H1 (cell line): ENCODE measurements around the gene ZMYM2. TPM values are rescaled to one million over a fixed set of nuclear protein-coding genes. Genes with fewer than 3 reads are reported as not detected.

ENCODE experiments used
- CTCF ChIA-PET: fragments of 300-600 bp; sonication (Branson Sonifier 250); formaldehyde crosslinking; loops from one replicate; lab custom pipeline; 2021; ENCODE audit not compliant: partially characterized antibody; lab: Charles Lee
- POLR2A ChIA-PET: fragments of 300-600 bp; sonication (Branson Sonifier 250); formaldehyde crosslinking; loops from one replicate; lab custom pipeline; 2021; ENCODE audit warnings: inconsistent platforms; ENCODE audit not compliant: partially characterized antibody; lab: Charles Lee
- DNase-seq, 2 experiments: peaks; one replicate each; pipeline versions ENCODE4 v3.0.0 to v3.0.0-alpha.2; 2010 to 2022; ENCODE audit warnings: low spot score in 2 of 2, low read depth in 1 of 2, mixed read lengths in 1 of 2
- FAIRE-seq: peaks from 2 replicates; lab custom pipeline; 2011; peaks lifted over from hg19 to GRCh38; lab: Jason Lieb, UNC
- H2AFZ ChIP-seq: 2 replicates; pipeline ENCODE4 v1.8.1; 2012; ENCODE audit warnings: low read length, inconsistent platforms
- H2AK5ac ChIP-seq: 2 replicates; pipeline ENCODE4 v1.6.1; 2013; ENCODE audit warnings: low read depth, low read length
- H2BK120ac ChIP-seq: replicated peaks from 2 replicates; pipeline ENCODE3; 2013; ENCODE audit warnings: low read depth, low read length, inconsistent platforms
- H2BK12ac ChIP-seq: 2 replicates; pipeline ENCODE4 v1.6.1; 2013; ENCODE audit warnings: low read depth, low read length
- H2BK15ac ChIP-seq: 2 replicates; pipeline ENCODE4 v1.6.1; 2013; ENCODE audit warnings: low read length
- H2BK20ac ChIP-seq: 2 replicates; pipeline ENCODE4 v1.6.1; 2013; ENCODE audit warnings: low read length
- H2BK5ac ChIP-seq: 2 replicates; pipeline ENCODE4 v1.6.1; 2013; ENCODE audit warnings: low read depth, low read length
- H3K14ac ChIP-seq: 2 replicates; pipeline ENCODE4 v1.6.1; 2013; ENCODE audit warnings: inconsistent platforms; ENCODE audit not compliant: insufficient read length
- H3K18ac ChIP-seq: 2 replicates; pipeline ENCODE4 v1.6.1; 2013; ENCODE audit warnings: low read length; ENCODE audit errors: extremely low read depth
- H3K23ac ChIP-seq: 2 replicates; pipeline ENCODE4 v1.6.1; 2013; ENCODE audit warnings: inconsistent platforms; ENCODE audit not compliant: insufficient read length
- H3K23me2 ChIP-seq: 2 replicates; pipeline ENCODE4 v1.6.1; 2013; ENCODE audit warnings: low read depth, low read length
- H3K27ac ChIP-seq: 2 replicates; pipeline ENCODE4 v1.6.1; 2011; ENCODE audit warnings: low read depth, low read length, inconsistent platforms
- H3K27me3 ChIP-seq, 4 experiments: replicated peaks in 1 of 4; 1 replicate in 1 of 4; 2 replicates in 3 of 4; pipeline versions ENCODE4 v1.6.1 to v1.8.1; 2011 to 2013; ENCODE audit warnings: low read length in 3 of 4, mild to moderate bottlenecking in 3 of 4, inconsistent platforms in 2 of 4, mixed read lengths in 2 of 4, moderate library complexity in 1 of 4; ENCODE audit not compliant: control insufficient read depth in 3 of 4, insufficient read depth in 3 of 4; ENCODE audit errors: extremely low read depth in 1 of 4
- H3K36me3 ChIP-seq, 4 experiments: 2 replicates each; pipeline versions ENCODE4 v1.6.1 to v1.8.1; 2011 to 2013; ENCODE audit warnings: mild to moderate bottlenecking in 4 of 4, low read length in 3 of 4, moderate library complexity in 2 of 4, control low read depth in 1 of 4, inconsistent platforms in 1 of 4; ENCODE audit not compliant: insufficient read depth in 4 of 4, control insufficient read depth in 2 of 4
- H3K4ac ChIP-seq: replicated peaks from 2 replicates; pipeline ENCODE3; 2013; ENCODE audit warnings: low read length, low read depth, mixed read lengths, inconsistent platforms; ENCODE audit not compliant: insufficient read length
- H3K4me1 ChIP-seq, 4 experiments: replicated peaks in 1 of 4; 1 replicate in 1 of 4; 2 replicates in 3 of 4; pipeline versions ENCODE4 v1.6.1 to v1.8.1; 2011 to 2013; ENCODE audit warnings: low read length in 3 of 4, inconsistent platforms in 2 of 4, mixed read lengths in 1 of 4; ENCODE audit not compliant: insufficient read depth in 4 of 4, control insufficient read depth in 3 of 4
- H3K4me2 ChIP-seq, 2 experiments: 2 replicates each; pipeline versions ENCODE4 v1.6.1 to v1.8.1; 2011 to 2013; ENCODE audit warnings: low read depth in 2 of 2, low read length in 2 of 2, control low read depth in 1 of 2, inconsistent platforms in 1 of 2, mild to moderate bottlenecking in 1 of 2; ENCODE audit not compliant: insufficient read depth in 1 of 2
- H3K4me3 ChIP-seq, 4 experiments: fragments of 200-600, 300-600 bp in 1 of 4; sonication (generic), shearing (Covaris generic), sonication (Bioruptor Twin) in 1 of 4; 2 replicates each; pipeline versions ENCODE4 v1.5.1 to v1.8.1; 2011 to 2016; ENCODE audit warnings: low read length in 4 of 4, low read depth in 3 of 4, control low read depth in 2 of 4, inconsistent platforms in 2 of 4, mild to moderate bottlenecking in 2 of 4, mixed read lengths in 1 of 4, moderate library complexity in 1 of 4; ENCODE audit not compliant: insufficient read depth in 2 of 4; ENCODE audit errors: extremely low read depth in 1 of 4
- H3K56ac ChIP-seq: replicated peaks from 2 replicates; pipeline ENCODE3; 2013; ENCODE audit warnings: low read depth, mild to moderate bottlenecking, mixed read lengths, low read length, inconsistent platforms; ENCODE audit not compliant: insufficient read length
- H3K79me1 ChIP-seq: 2 replicates; pipeline ENCODE4 v1.6.1; 2013; ENCODE audit warnings: low read depth, low read length, control low read depth
- H3K79me2 ChIP-seq, 2 experiments: 2 replicates each; pipeline versions ENCODE4 v1.6.1 to v1.8.1; 2012 to 2013; ENCODE audit warnings: low read length in 2 of 2, mild to moderate bottlenecking in 2 of 2, inconsistent platforms in 1 of 2; ENCODE audit not compliant: insufficient read depth in 2 of 2, control insufficient read depth in 1 of 2
- H3K9ac ChIP-seq, 4 experiments: replicated peaks in 1 of 4; 1 replicate in 1 of 4; 2 replicates in 3 of 4; pipeline versions ENCODE4 v1.6.1 to v1.8.1; 2011 to 2013; ENCODE audit warnings: low read depth in 3 of 4, low read length in 3 of 4, control low read depth in 2 of 4, mild to moderate bottlenecking in 2 of 4, moderate library complexity in 2 of 4, inconsistent platforms in 1 of 4; ENCODE audit errors: extremely low read depth in 1 of 4
- H3K9me3 ChIP-seq, 2 experiments: 2 replicates each; pipeline versions ENCODE4 v1.6.1 to v1.8.1; 2012 to 2013; ENCODE audit warnings: mild to moderate bottlenecking in 2 of 2, moderate library complexity in 2 of 2, control low read depth in 1 of 2, inconsistent platforms in 1 of 2, low read depth in 1 of 2, low read length in 1 of 2, mixed read lengths in 1 of 2; ENCODE audit not compliant: insufficient read depth in 2 of 2
- H4K20me1 ChIP-seq, 2 experiments: replicated peaks in 1 of 2; 2 replicates each; pipeline versions ENCODE3 to v1.8.1; 2011 to 2013; ENCODE audit warnings: inconsistent platforms in 2 of 2, low read length in 2 of 2, mild to moderate bottlenecking in 1 of 2; ENCODE audit not compliant: insufficient read depth in 2 of 2, control insufficient read depth in 1 of 2
- H4K5ac ChIP-seq: 2 replicates; pipeline ENCODE4 v1.6.1; 2013; ENCODE audit warnings: low read length, low read depth, mixed read lengths, inconsistent platforms; ENCODE audit not compliant: insufficient read length
- H4K8ac ChIP-seq: 2 replicates; pipeline ENCODE4 v1.8.0; 2013; ENCODE audit warnings: mild to moderate bottlenecking, moderate library complexity, low read length, inconsistent platforms; ENCODE audit not compliant: insufficient read depth; ENCODE audit errors: extremely low read depth
- H4K91ac ChIP-seq: replicated peaks from 2 replicates; pipeline ENCODE3; 2013; ENCODE audit warnings: low read length, mixed read lengths, inconsistent platforms; ENCODE audit not compliant: insufficient read length
- BACH1 ChIP-seq: IDR thresholded peaks from 2 replicates; pipeline ENCODE4 v1.6.1; 2012; ENCODE audit warnings: low read length, improper control_type of control experiment
- CTBP2 ChIP-seq: IDR thresholded peaks from 2 replicates; pipeline ENCODE4 v1.7.0; 2011; ENCODE audit warnings: borderline replicate concordance, mild to moderate bottlenecking, moderate library complexity, mixed read lengths, low read length; ENCODE audit not compliant: insufficient read depth, insufficient read length
- KDM1A ChIP-seq: fragments of 200-600, 300-600 bp; sonication (generic); IDR thresholded peaks from 2 replicates; pipeline ENCODE4 v1.7.1; 2016; ENCODE audit warnings: mild to moderate bottlenecking, low read length, borderline replicate concordance
- KDM4A ChIP-seq: IDR thresholded peaks from one replicate; pipeline ENCODE4 v1.7.1; 2012; ENCODE audit warnings: low read depth, mild to moderate bottlenecking, moderate library complexity, low read length, inconsistent platforms; ENCODE audit not compliant: severe bottlenecking
- POU5F1 ChIP-seq: IDR thresholded peaks from 2 replicates; pipeline ENCODE4 v1.6.1; 2011; ENCODE audit warnings: low read depth, mild to moderate bottlenecking, low read length, moderate library complexity
- RFX5 ChIP-seq: IDR thresholded peaks from 2 replicates; pipeline ENCODE4 v1.6.1; 2011; ENCODE audit warnings: low read depth, low read length, improper control_type of control experiment, borderline replicate concordance
- SAP30 ChIP-seq: fragments of 300-600 bp; sonication (generic); IDR thresholded peaks from 2 replicates; pipeline ENCODE4 v1.7.1; 2012; ENCODE audit warnings: low read length, moderate library complexity, mild to moderate bottlenecking, inconsistent platforms; ENCODE audit not compliant: insufficient read depth, insufficient replicate concordance
- SP4 ChIP-seq: IDR thresholded peaks from 2 replicates; pipeline ENCODE4 v1.6.1; 2012; ENCODE audit warnings: low read length, inconsistent platforms
- SRF ChIP-seq: IDR thresholded peaks from 2 replicates; pipeline ENCODE4 v1.6.1; 2011; ENCODE audit warnings: mild to moderate bottlenecking, low read depth, low read length, moderate library complexity
- TAF1 ChIP-seq: IDR thresholded peaks from 2 replicates; pipeline ENCODE4 v1.6.1; 2011; ENCODE audit warnings: mild to moderate bottlenecking, low read depth, low read length
- WGBS, 2 experiments: shearing (Covaris generic) in 1 of 2; methylation state at CpG; one replicate each; pipeline versions ENCODE4 v1.1.6 to v1.1.7; 2013 to 2015; ENCODE audit warnings: low lambda C conversion rate in 2 of 2, mixed read lengths in 2 of 2, inconsistent platforms in 1 of 2, low coverage in 1 of 2, missing lambda C conversion rate in 1 of 2; ENCODE audit not compliant: insufficient replicate concordance in 2 of 2, insufficient coverage in 1 of 2, insufficient read length in 1 of 2; ENCODE audit errors: extremely low coverage in 1 of 2, missing lambda C conversion rate in 1 of 2; 5-methylcytosine and 5-hydroxymethylcytosine counted together
- polyA plus RNA-seq, 7 experiments: library from polyadenylated mRNA; depleted of rRNA in 3 of 7; stranded (reverse) in 5 of 7; unstranded in 2 of 7; fragments of >200 nt in 5 of 7; fragments of 200-250 nt in 2 of 7; gene quantifications; 1 replicate in 5 of 7; 2 replicates in 1 of 7; 4 replicates in 1 of 7; pipeline versions ENCODE4 v1.2.1 to v1.2.3, GENCODE V29; 2011 to 2013; ENCODE audit warnings: missing spikeins in 2 of 7, mixed read lengths in 2 of 7
- total RNA-seq: library from RNA; stranded (reverse); fragmentation: NEBNext Ultra II Directional; extraction: Animal tissue kit (Norgen Biotek cat#: 25700); gene quantifications from 2 replicates; pipeline ENCODE4 v1.2.1, GENCODE V29; 2021
- TF ChIP-seq, protein P1 (sequence below), 3 experiments: IDR thresholded peaks; 1 replicate in 2 of 3; 2 replicates in 1 of 3; pipeline versions ENCODE4 v1.5.1 to v1.6.1; 2011; ENCODE audit warnings: low read length in 3 of 3, mild to moderate bottlenecking in 3 of 3, inconsistent platforms in 2 of 3, low read depth in 1 of 3, moderate library complexity in 1 of 3; ENCODE audit not compliant: insufficient read depth in 1 of 3; ENCODE audit errors: control extremely low read depth in 1 of 3

Gene ZMYM2
- total and polyA plus RNA-seq, 2 of the 8 experiments (the other 6 are each of a cell fraction or from before 2014, with no cell fraction given) = 41.2 to 159 TPM

DNA sequence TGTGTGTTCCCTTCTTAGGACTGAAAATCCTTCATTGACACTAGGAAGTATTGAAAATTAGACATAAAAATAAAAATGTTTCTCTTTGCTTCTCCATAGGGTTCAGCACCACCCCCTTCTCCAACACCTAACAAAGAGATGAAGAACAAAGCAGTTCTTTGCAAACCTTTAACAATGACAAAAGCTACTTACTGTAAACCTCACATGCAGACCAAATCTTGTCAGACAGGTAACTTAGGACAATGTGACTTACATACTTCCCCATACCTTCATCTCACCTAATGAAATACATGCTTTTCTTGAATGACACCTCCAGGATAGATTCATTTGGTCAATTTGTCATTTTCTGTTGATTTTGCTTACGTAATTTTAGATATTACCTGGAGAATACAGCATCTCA is 99.9 kb downstream of the ZMYM2 start:
- H3K4me1 ChIP-seq = peaks cover 0 to 21% (median 3%) of the 10 kb centered on the region in 4 experiments; a peak in 3 of 7 replicates
- H4K91ac ChIP-seq = no peak overlapping the region
- TF ChIP-seq CTBP2 (no peak), KDM1A (no peak), RFX5 (no peak), TAF1 (no peak), BACH1 (no peak), POU5F1 (no peak), SRF (no peak), SAP30 (no peak), KDM4A (no peak), SP4 (no peak)
- TF ChIP-seq, protein P1, sequence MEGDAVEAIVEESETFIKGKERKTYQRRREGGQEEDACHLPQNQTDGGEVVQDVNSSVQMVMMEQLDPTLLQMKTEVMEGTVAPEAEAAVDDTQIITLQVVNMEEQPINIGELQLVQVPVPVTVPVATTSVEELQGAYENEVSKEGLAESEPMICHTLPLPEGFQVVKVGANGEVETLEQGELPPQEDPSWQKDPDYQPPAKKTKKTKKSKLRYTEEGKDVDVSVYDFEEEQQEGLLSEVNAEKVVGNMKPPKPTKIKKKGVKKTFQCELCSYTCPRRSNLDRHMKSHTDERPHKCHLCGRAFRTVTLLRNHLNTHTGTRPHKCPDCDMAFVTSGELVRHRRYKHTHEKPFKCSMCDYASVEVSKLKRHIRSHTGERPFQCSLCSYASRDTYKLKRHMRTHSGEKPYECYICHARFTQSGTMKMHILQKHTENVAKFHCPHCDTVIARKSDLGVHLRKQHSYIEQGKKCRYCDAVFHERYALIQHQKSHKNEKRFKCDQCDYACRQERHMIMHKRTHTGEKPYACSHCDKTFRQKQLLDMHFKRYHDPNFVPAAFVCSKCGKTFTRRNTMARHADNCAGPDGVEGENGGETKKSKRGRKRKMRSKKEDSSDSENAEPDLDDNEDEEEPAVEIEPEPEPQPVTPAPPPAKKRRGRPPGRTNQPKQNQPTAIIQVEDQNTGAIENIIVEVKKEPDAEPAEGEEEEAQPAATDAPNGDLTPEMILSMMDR (IDR thresholded peaks at IDR 0.05; ENCODE audit: control extremely low read depth in 1 of 3, insufficient read depth in 1 of 3, low read depth in 1 of 3, low read length in 3 of 3) = no peak
- TF ChIP-seq, all 59 proteins: peak for 0
- peaks cover 7 to 78% (median 38%) of the 10 kb centered on the region in 4 experiments for H3K36me3 ChIP-seq
- peaks cover 2 to 4% of the 10 kb centered on the region in 2 experiments for H4K20me1 ChIP-seq
- WGBS, 2 experiments = 83% methylated on average over 1 of the region's 1 CpG; no CpG with 5 or more reads in 1 of the 2 experiments
- no peak overlapping the region for H2BK20ac ChIP-seq
- no peak overlapping the region for H3K4me3 ChIP-seq
- H3K27me3 ChIP-seq = no peaks in the 10 kb centered on the region
- FAIRE-seq (peak; percentile 68), DNase-seq (no peak)
- H2BK5ac ChIP-seq = no peak overlapping the region
- H3K79me1 ChIP-seq = peaks cover 3% of the 10 kb centered on the region; the same call in 1 of the 2 replicates
- H3K14ac ChIP-seq = no peak overlapping the region
- CTCF ChIA-PET = no interaction called here
- no peak overlapping the region for H3K56ac ChIP-seq
- no peak overlapping the region for H3K18ac ChIP-seq
- H2AK5ac ChIP-seq = no peak overlapping the region
- H4K8ac ChIP-seq = no peak overlapping the region
- no peaks in the 10 kb centered on the region for H3K23me2 ChIP-seq
- H2BK15ac ChIP-seq = no peak overlapping the region
- H2BK120ac ChIP-seq = no peak overlapping the region
- no peak overlapping the region for H3K9ac ChIP-seq
- H3K4ac ChIP-seq = no peak overlapping the region
- no peak overlapping the region for H3K4me2 ChIP-seq
- no peak overlapping the region for H4K5ac ChIP-seq
- no peak overlapping the region for H2BK12ac ChIP-seq
- no peak overlapping the region for H3K23ac ChIP-seq
- POLR2A ChIA-PET = no interaction called here
- peaks cover 0 to 6% of the 10 kb centered on the region in 2 experiments; a peak in 1 of 4 replicates for H3K79me2 ChIP-seq
- no peak overlapping the region for H3K27ac ChIP-seq
- H2AFZ ChIP-seq = no peak overlapping the region
- no peaks in the 10 kb centered on the region for H3K9me3 ChIP-seq
